HG03045 (cell line): ENCODE measurements around the gene RAB11FIP3.

Source experiments
- ATAC-seq: cut with Tn5 transposase; IDR thresholded peaks from one replicate; pipeline ENCODE4 v1.9.1; 2021; ENCODE audit warnings: mild to moderate bottlenecking, moderate library complexity; ENCODE audit not compliant: unreplicated experiment

The RAB11FIP3 gene

GRCh38 chr16:513950-514349, 88.5 kb downstream of the RAB11FIP3 start:
- no peak for ATAC-seq

GRCh38 chr16:515175-515938, 89.9 kb downstream of the RAB11FIP3 start:
- ATAC-seq, result no peak

GRCh38 chr16:515939-516226, 90.4 kb downstream of the RAB11FIP3 start:
- ATAC-seq, result no peak

GRCh38 chr16:516301-516700, 90.9 kb downstream of the RAB11FIP3 start:
- no peak for ATAC-seq

GRCh38 chr16:518858-519257, 93.4 kb downstream of the RAB11FIP3 start:
- no peak for ATAC-seq

- ATAC-seq, result no peak
Observed at GRCh38 chr16:519425-519824, 94.0 kb downstream of the RAB11FIP3 start.

- no peak for ATAC-seq
Observed at GRCh38 chr16:519841-520687, 94.6 kb downstream of the RAB11FIP3 start.

- ATAC-seq, result no peak
Observed at GRCh38 chr16:520847-521246, 95.4 kb downstream of the RAB11FIP3 start.

- ATAC-seq, result no peak
Observed at GRCh38 chr16:521381-522210, 96.1 kb downstream of the RAB11FIP3 start.

GRCh38 chr16:522320-523096, 97.1 kb downstream of the RAB11FIP3 start:
- ATAC-seq, result no peak

GRCh38 chr16:523097-523741, 97.8 kb downstream of the RAB11FIP3 start:
- no peak for ATAC-seq

- no peak for ATAC-seq
Observed at GRCh38 chr16:524274-525040, 99.0 kb downstream of the RAB11FIP3 start.

- ATAC-seq, result no peak
Observed at GRCh38 chr16:525123-525519, 99.7 kb downstream of the RAB11FIP3 start.

- ATAC-seq, result no peak
Observed at GRCh38 chr16:525520-526180, 100.2 kb downstream of the RAB11FIP3 start.

GRCh38 chr16:526181-527014, 100.9 kb downstream of the RAB11FIP3 start:
- ATAC-seq, result no peak

- peak; percentile 65 for ATAC-seq
Observed at GRCh38 chr16:527015-527903, 101.8 kb downstream of the RAB11FIP3 start, which contains the start of gene CAPN15. Gene CAPN15 (plus strand): TSS chr16:527712. CDS start chr16:546839, 19,127 bp downstream.
